DND-41 (cell line): ENCODE measurements around the gene NBEA.

ENCODE experiments used
- EZH2 ChIP-seq: IDR thresholded peaks from 3 replicates; pipeline ENCODE4 v1.6.1; 2012; ENCODE audit warnings: borderline replicate concordance, low read depth, mild to moderate bottlenecking, moderate library complexity, low read length, inconsistent platforms; ENCODE audit not compliant: severe bottlenecking
- TF ChIP-seq, protein P1 (sequence below): IDR thresholded peaks from 2 replicates; pipeline ENCODE4 v1.5.1; 2012; ENCODE audit warnings: borderline replicate concordance, low read length, moderate library complexity, mild to moderate bottlenecking; ENCODE audit not compliant: poor library complexity, severe bottlenecking; ENCODE audit errors: extremely low read depth

DNA sequence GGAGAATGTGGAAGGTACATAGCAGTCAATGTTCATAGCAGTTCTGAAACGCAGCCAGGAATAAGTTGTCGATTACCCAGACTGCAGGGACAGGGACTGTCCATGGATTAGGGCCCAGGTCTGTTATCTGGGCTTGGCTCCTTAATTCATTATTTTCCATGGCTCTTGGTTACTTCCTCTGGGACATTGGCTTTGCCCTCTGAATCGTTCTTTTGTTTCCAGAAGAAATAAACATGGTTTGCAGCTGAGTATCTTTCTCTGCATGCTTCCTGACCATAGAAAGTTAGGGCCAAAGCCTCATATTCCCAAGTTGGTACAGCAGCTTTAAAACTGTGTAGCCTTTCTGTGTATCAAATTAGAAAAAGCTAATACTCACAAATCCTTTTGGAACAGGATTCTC is 656.2 kb downstream of the NBEA start:
- TF ChIP-seq, protein P1, sequence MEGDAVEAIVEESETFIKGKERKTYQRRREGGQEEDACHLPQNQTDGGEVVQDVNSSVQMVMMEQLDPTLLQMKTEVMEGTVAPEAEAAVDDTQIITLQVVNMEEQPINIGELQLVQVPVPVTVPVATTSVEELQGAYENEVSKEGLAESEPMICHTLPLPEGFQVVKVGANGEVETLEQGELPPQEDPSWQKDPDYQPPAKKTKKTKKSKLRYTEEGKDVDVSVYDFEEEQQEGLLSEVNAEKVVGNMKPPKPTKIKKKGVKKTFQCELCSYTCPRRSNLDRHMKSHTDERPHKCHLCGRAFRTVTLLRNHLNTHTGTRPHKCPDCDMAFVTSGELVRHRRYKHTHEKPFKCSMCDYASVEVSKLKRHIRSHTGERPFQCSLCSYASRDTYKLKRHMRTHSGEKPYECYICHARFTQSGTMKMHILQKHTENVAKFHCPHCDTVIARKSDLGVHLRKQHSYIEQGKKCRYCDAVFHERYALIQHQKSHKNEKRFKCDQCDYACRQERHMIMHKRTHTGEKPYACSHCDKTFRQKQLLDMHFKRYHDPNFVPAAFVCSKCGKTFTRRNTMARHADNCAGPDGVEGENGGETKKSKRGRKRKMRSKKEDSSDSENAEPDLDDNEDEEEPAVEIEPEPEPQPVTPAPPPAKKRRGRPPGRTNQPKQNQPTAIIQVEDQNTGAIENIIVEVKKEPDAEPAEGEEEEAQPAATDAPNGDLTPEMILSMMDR: no peak
- TF ChIP-seq EZH2: no peak
